ENCODE results near the gene TNRC6A.

TNRC6A gene

GRCh38 chr16:24826096-24826690, 96.7 kb downstream of the TNRC6A start:
- no peak overlapping the region for H3K27ac ChIP-seq (ENCODE audit: low read depth, low read length)
- no peaks in the 10 kb centered on the region; the same call in 1 of the 2 replicates for H3F3A ChIP-seq (ENCODE audit: insufficient read depth)
- no peak overlapping the region for H2AFZ ChIP-seq (ENCODE audit: low read depth, low read length, severe bottlenecking)
- H3K36me3 ChIP-seq (ENCODE audit: low read length) = peaks cover 5% of the 10 kb centered on the region; the same call in 1 of the 2 replicates
- no peaks in the 10 kb centered on the region for H3K9me3 ChIP-seq (ENCODE audit: insufficient read depth, low read length)
- H3K4me3 ChIP-seq (ENCODE audit: insufficient read depth, low read length, poor library complexity, severe bottlenecking) = no peak overlapping the region
- H3K9ac ChIP-seq (ENCODE audit: low read length) = no peak overlapping the region
- no peaks in the 10 kb centered on the region for H3K79me2 ChIP-seq (ENCODE audit: insufficient read depth, low read length)
- H3K9me2 ChIP-seq (replicated peaks; ENCODE audit: insufficient read depth, low read length) = no peaks in the 10 kb centered on the region
- no peaks in the 10 kb centered on the region for H4K20me1 ChIP-seq (ENCODE audit: low read depth, low read length)
- H3K4me2 ChIP-seq (ENCODE audit: low read depth, low read length, poor library complexity, severe bottlenecking) = no peak overlapping the region
- TF ChIP-seq CTCF (IDR thresholded peaks at IDR 0.05; ENCODE audit: insufficient read depth, low read length, poor library complexity, severe bottlenecking) (no peak), EZH2phosphoT487 (conservative IDR thresholded peaks at IDR 0.05; ENCODE audit: low read length) (no peak)
- H3K27me3 ChIP-seq (ENCODE audit: low read length) = no peaks in the 10 kb centered on the region

GRCh38 chr16:24826817-24827566, 97.5 kb downstream of the TNRC6A start:
- no peaks in the 10 kb centered on the region for H4K20me1 ChIP-seq (ENCODE audit: low read depth, low read length)
- no peaks in the 10 kb centered on the region for H3K27me3 ChIP-seq (ENCODE audit: low read length)
- no peak for TF ChIP-seq EZH2phosphoT487 (conservative IDR thresholded peaks at IDR 0.05; ENCODE audit: low read length)
- TF ChIP-seq CTCF (IDR thresholded peaks at IDR 0.05; ENCODE audit: insufficient read depth, low read length, poor library complexity, severe bottlenecking) = no peak
- peaks cover 1% of the 10 kb centered on the region; the same call in 1 of the 2 replicates for H3K36me3 ChIP-seq (ENCODE audit: low read length)
- no peak overlapping the region for H3K4me3 ChIP-seq (ENCODE audit: insufficient read depth, low read length, poor library complexity, severe bottlenecking)
- H3K9me2 ChIP-seq (replicated peaks; ENCODE audit: insufficient read depth, low read length) = no peaks in the 10 kb centered on the region
- H3K9me3 ChIP-seq (ENCODE audit: insufficient read depth, low read length) = no peaks in the 10 kb centered on the region
- no peak overlapping the region for H3K27ac ChIP-seq (ENCODE audit: low read depth, low read length)
- H3F3A ChIP-seq (ENCODE audit: insufficient read depth) = no peaks in the 10 kb centered on the region; the same call in 1 of the 2 replicates
- no peak overlapping the region for H3K4me2 ChIP-seq (ENCODE audit: low read depth, low read length, poor library complexity, severe bottlenecking)
- H3K9ac ChIP-seq (ENCODE audit: low read length) = no peak overlapping the region
- H2AFZ ChIP-seq (ENCODE audit: low read depth, low read length, severe bottlenecking) = no peak overlapping the region
- no peaks in the 10 kb centered on the region for H3K79me2 ChIP-seq (ENCODE audit: insufficient read depth, low read length)

- Histone ChIP-seq H3K9me2 (replicated peaks; ENCODE audit: insufficient read depth, low read length) (no peaks in the 10 kb centered on the region), H2AFZ (ENCODE audit: low read depth, low read length, severe bottlenecking) (no peak overlapping the region), H3K4me2 (ENCODE audit: low read depth, low read length, poor library complexity, severe bottlenecking) (no peak overlapping the region), H3K79me2 (ENCODE audit: insufficient read depth, low read length) (no peaks in the 10 kb centered on the region), H4K20me1 (ENCODE audit: low read depth, low read length) (no peaks in the 10 kb centered on the region), H3K4me3 (ENCODE audit: insufficient read depth, low read length, poor library complexity, severe bottlenecking) (no peak overlapping the region), H3K27ac (ENCODE audit: low read depth, low read length) (no peak overlapping the region), H3K27me3 (ENCODE audit: low read length) (no peaks in the 10 kb centered on the region), H3F3A (ENCODE audit: insufficient read depth) (no peaks in the 10 kb centered on the region; the same call in 1 of the 2 replicates), H3K9ac (ENCODE audit: low read length) (no peak overlapping the region), H3K9me3 (ENCODE audit: insufficient read depth, low read length) (no peaks in the 10 kb centered on the region), H3K36me3 (ENCODE audit: low read length) (no peaks in the 10 kb centered on the region)
- TF ChIP-seq EZH2phosphoT487 (conservative IDR thresholded peaks at IDR 0.05; ENCODE audit: low read length) = no peak
- TF ChIP-seq CTCF (IDR thresholded peaks at IDR 0.05; ENCODE audit: insufficient read depth, low read length, poor library complexity, severe bottlenecking) = no peak
These were observed 99.7 kb downstream of the TNRC6A start for GRCh38 chr16:24829153-24829552.

Data from SU-DHL-6 (cell line).